GM21737 (cell line): ENCODE data around the gene MTFMT.
"Not testable (repeated sequence)": the region's sequence is repeated elsewhere in the genome, so short reads cannot be mapped to it uniquely, and the experiment has no call there.

Experiments
- ATAC-seq: cut with Tn5 transposase; IDR thresholded peaks from one replicate; pipeline ENCODE4 v1.9.1; 2021; ENCODE audit warnings: mild to moderate bottlenecking, moderate library complexity; ENCODE audit not compliant: unreplicated experiment

Gene MTFMT

GRCh38 chr15:65028921-65029735, at the start of gene MTFMT:
TSS of gene MTFMT (minus strand) at chr15:65029639. CDS start at chr15:65029613, 26 bp downstream.
- ATAC-seq: peak; percentile 78

- no peak for ATAC-seq
These were observed 48.5 kb upstream of the MTFMT start for GRCh38 chr15:65077981-65078352.

- ATAC-seq: no peak
These were observed 48.0 kb upstream of the MTFMT start for GRCh38 chr15:65077291-65077980.

GRCh38 chr15:65076486-65077290, 47.2 kb upstream of the MTFMT start, which contains the start of gene KBTBD13:
TSS of gene KBTBD13 (plus strand) at chr15:65076746. CDS start at chr15:65076816, 70 bp downstream.
- ATAC-seq: no peak

- ATAC-seq: not testable (repeated sequence)
These were observed 46.4 kb upstream of the MTFMT start for GRCh38 chr15:65075607-65076395.

GRCh38 chr15:65074946-65075345, 45.5 kb upstream of the MTFMT start:
- ATAC-seq: not testable (repeated sequence)

- no peak for ATAC-seq
These were observed 43.2 kb upstream of the MTFMT start for GRCh38 chr15:65072617-65073016.

- no peak for ATAC-seq
These were observed 42.6 kb upstream of the MTFMT start for GRCh38 chr15:65072027-65072426.

- no peak for ATAC-seq
These were observed 42.0 kb upstream of the MTFMT start for GRCh38 chr15:65071381-65071811.

GRCh38 chr15:65069779-65070546, 40.5 kb upstream of the MTFMT start:
- no peak for ATAC-seq

- no peak for ATAC-seq
These were observed 39.7 kb upstream of the MTFMT start for GRCh38 chr15:65069179-65069578.

- no peak for ATAC-seq
These were observed 39.0 kb upstream of the MTFMT start for GRCh38 chr15:65068403-65068788.

GRCh38 chr15:65067645-65068402, 38.4 kb upstream of the MTFMT start, which contains the start of gene RASL12:
TSS of gene RASL12 (minus strand) at chr15:65067991. CDS start at chr15:65067835, 156 bp downstream.
- ATAC-seq: no peak

- ATAC-seq: no peak
These were observed 37.8 kb upstream of the MTFMT start for GRCh38 chr15:65067317-65067644.

- no peak for ATAC-seq
These were observed 37.3 kb upstream of the MTFMT start for GRCh38 chr15:65066635-65067316.

- no peak for ATAC-seq
These were observed 36.7 kb upstream of the MTFMT start for GRCh38 chr15:65066001-65066634.

GRCh38 chr15:65062726-65063125, 33.3 kb upstream of the MTFMT start:
- ATAC-seq: no peak

- no peak for ATAC-seq
These were observed 32.6 kb upstream of the MTFMT start for GRCh38 chr15:65062061-65062460.
